ENCODE data around the gene ME3.

GRCh38 chr11:86666193-86666592 is 6.2 kb downstream of the ME3 start:
- no peak for TF ChIP-seq CTCF (IDR thresholded peaks at IDR 0.05)
- no peak for TF ChIP-seq POLR2A (IDR thresholded peaks at IDR 0.05)

Measured in Peyer's patch (tissue), 4 donors.